Measurements from ENCODE around the gene PPL.

The PPL gene

DNA sequence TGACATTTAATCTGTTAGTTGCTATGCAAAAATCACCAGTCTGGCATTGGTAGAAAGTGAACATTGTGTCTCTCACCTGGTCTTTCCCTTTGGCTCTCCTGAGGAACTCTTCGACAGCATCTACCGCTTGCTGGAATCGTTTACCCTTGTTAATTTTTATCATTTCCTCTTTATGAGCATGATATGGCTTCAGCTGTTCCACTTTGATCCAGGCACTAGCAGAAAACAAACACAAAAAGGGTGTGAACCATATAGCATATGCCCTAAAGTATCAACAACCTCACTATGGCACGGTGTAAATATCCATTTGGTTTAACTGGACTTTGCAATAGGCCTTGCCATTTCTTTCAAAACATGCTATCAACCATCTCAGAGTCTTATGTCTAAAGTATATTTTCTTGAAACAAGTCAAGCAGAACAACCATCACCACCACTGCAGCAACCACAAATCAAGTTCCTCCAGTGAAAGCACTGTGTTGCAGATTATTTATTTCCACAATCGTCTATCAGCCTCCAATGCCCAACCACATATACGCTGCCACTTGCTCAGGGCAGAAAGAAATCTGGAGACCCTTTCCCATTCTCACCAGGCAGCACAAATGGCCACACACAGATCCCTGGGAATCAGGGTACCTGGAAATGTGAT, 104.1 kb downstream of the PPL start:
- no peaks in the 10 kb centered on the region for H3K36me3 ChIP-seq (ENCODE audit: control insufficient read depth, insufficient read depth, low read length)

More for the DNA sequence above, 104.1 kb downstream of the PPL start:
- H3K79me2 ChIP-seq = peaks cover 16% of the 10 kb centered on the region
- H2AFZ ChIP-seq = no peak overlapping the region
- no peak overlapping the region for H3K4me3 ChIP-seq (ENCODE audit: low read depth, low read length)
- TF ChIP-seq, protein P1, sequence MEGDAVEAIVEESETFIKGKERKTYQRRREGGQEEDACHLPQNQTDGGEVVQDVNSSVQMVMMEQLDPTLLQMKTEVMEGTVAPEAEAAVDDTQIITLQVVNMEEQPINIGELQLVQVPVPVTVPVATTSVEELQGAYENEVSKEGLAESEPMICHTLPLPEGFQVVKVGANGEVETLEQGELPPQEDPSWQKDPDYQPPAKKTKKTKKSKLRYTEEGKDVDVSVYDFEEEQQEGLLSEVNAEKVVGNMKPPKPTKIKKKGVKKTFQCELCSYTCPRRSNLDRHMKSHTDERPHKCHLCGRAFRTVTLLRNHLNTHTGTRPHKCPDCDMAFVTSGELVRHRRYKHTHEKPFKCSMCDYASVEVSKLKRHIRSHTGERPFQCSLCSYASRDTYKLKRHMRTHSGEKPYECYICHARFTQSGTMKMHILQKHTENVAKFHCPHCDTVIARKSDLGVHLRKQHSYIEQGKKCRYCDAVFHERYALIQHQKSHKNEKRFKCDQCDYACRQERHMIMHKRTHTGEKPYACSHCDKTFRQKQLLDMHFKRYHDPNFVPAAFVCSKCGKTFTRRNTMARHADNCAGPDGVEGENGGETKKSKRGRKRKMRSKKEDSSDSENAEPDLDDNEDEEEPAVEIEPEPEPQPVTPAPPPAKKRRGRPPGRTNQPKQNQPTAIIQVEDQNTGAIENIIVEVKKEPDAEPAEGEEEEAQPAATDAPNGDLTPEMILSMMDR (IDR thresholded peaks at IDR 0.05) = no peak
- H3K9me3 ChIP-seq (ENCODE audit: control insufficient read depth, low read length) = no peaks in the 10 kb centered on the region
- peak overlapping the region; percentile 67 for H3K27ac ChIP-seq
- peaks cover 26% of the 10 kb centered on the region for H3K4me1 ChIP-seq
- H3K9ac ChIP-seq = no peak overlapping the region
- no peaks in the 10 kb centered on the region for H3K27me3 ChIP-seq (ENCODE audit: control insufficient read depth, insufficient read depth, low read length)
- peak overlapping the region; percentile 29 for H3K4me2 ChIP-seq (ENCODE audit: low read length)
